ENCODE data around the gene RFX1.

DNA sequence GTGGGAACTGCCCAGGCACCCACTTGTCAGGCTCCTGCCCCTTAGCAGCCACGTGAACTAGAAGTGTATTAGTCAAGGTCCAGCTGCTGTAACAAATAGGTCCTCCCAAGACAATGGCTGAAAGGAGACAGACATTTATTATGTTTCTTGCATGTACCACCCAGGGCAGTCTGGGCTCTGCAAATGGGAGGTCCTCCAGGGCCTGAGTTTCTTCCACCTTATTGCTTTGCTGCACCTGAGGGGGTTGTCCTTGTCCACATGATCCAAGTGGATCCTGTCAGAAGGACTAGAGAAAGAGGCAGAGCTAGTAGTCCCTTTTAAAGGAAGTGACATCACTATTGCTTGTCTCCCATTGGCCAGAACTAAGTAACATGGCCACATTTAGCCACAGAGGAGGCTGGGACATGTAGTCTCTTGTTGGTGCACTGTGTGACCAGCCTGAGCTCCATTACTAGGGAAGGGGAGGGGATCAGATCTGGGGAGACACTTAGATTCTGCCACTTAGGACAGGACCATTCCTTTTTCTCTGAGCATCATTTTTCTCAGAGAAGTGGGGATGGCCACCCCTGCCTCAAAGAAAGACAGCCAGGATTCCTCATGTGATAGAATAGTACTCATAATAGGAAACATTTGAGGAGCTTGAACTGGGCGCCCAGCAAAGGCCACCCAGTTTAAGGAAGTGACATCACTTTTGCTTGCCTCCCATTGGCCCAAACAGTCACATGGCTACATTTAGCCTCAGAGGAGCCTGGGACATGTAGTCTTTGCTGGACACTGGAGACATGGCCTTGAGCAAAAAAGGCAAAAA lies 85.0 kb downstream of the RFX1 start:
- TF ChIP-seq REST (IDR thresholded peaks at IDR 0.05; ENCODE audit: low read depth) (no peak), TAF1 (IDR thresholded peaks at IDR 0.05; ENCODE audit: low read depth) (no peak), EGR1 (IDR thresholded peaks at IDR 0.05) (no peak), EP300 (IDR thresholded peaks at IDR 0.05; ENCODE audit: borderline replicate concordance) (no peak), MAX (IDR thresholded peaks at IDR 0.05) (no peak), TEAD4 (IDR thresholded peaks at IDR 0.05) (no peak), ZBTB7A (IDR thresholded peaks at IDR 0.05; ENCODE audit: low read depth) (no peak), YY1 (IDR thresholded peaks at IDR 0.05; ENCODE audit: low read depth) (peak; percentile 86), NFIC (IDR thresholded peaks at IDR 0.05) (no peak)

Measured in Ishikawa (cell line).